GM12878 (cell line): Measurements from ENCODE around the gene PHLPP1. TPM values are rescaled to one million over a fixed set of nuclear protein-coding genes. Genes with fewer than 3 reads are reported as not detected.

Experiments used
- ATAC-seq: fragments of 200-7000 bp; cut with Tn5 transposase; 3 replicates; pipeline ENCODE4 v1.9.1; 2020; ENCODE audit warnings: mild to moderate bottlenecking, moderate library complexity
- BruUV-seq: library from RNA; stranded (reverse); fragments of 400-500 nt; replicated peaks from 2 replicates; lab custom pipeline; 2021; lab: Mats Ljungman, UMichigan
- CTCF ChIA-PET: fragments of 300-600 bp; sonication (Branson Sonifier 250); formaldehyde crosslinking; extraction: SDS; loops from one replicate; lab custom pipeline; 2021; ENCODE audit warnings: inconsistent platforms; lab: Yijun Ruan, JAX
- POLR2A ChIA-PET: fragments of 350-600 bp; formaldehyde crosslinking; extraction: SDS; loops from one replicate; lab custom pipeline; 2021; ENCODE audit warnings: inconsistent platforms; lab: Charles Lee
- RAD21 ChIA-PET: fragments of 300-600 bp; sonication (Branson Sonifier 250); formaldehyde crosslinking; loops from one replicate; lab custom pipeline; 2023; ENCODE audit warnings: antibody characterized with exemption; ENCODE audit not compliant: unreplicated experiment; lab: Charles Lee
- SMC1A ChIA-PET: fragments of 300-600 bp; sonication (Branson Sonifier 250); formaldehyde crosslinking; loops from one replicate; lab custom pipeline; 2023; ENCODE audit not compliant: unreplicated experiment, uncharacterized antibody; lab: Charles Lee
- DNase-seq: peaks from one replicate; pipeline ENCODE4 v3.0.0-alpha.2; 2011; ENCODE audit warnings: low read depth, low spot score
- FAIRE-seq: peaks from 3 replicates; lab custom pipeline; 2011; peaks lifted over from hg19 to GRCh38; lab: Jason Lieb, UNC
- H2AFZ ChIP-seq: 2 replicates; pipeline ENCODE4 v1.6.0; 2011; ENCODE audit warnings: low read depth, low read length, control low read depth; ENCODE audit not compliant: control insufficient read depth
- H3K27ac ChIP-seq: 2 replicates; pipeline ENCODE4 v1.5.1; 2011; ENCODE audit warnings: control low read depth; ENCODE audit not compliant: control insufficient read depth, insufficient read depth
- H3K27me3 ChIP-seq, 2 experiments: replicated peaks in 1 of 2; 2 replicates each; pipeline versions ENCODE4 v1.6.0 to v1.6.1; 2011; ENCODE audit warnings: low read length in 1 of 2; ENCODE audit not compliant: control insufficient read depth in 2 of 2, insufficient read depth in 2 of 2
- H3K36me3 ChIP-seq, 2 experiments: 2 replicates each; pipeline ENCODE4 v1.5.1; 2011; ENCODE audit warnings: low read length in 1 of 2; ENCODE audit not compliant: control insufficient read depth in 2 of 2, insufficient read depth in 2 of 2
- H3K4me1 ChIP-seq: 2 replicates; pipeline ENCODE4 v1.6.1; 2011; ENCODE audit warnings: mild to moderate bottlenecking, low read length, moderate library complexity, mixed read lengths; ENCODE audit not compliant: control insufficient read depth, insufficient read depth
- H3K4me2 ChIP-seq: 2 replicates; pipeline ENCODE4 v1.6.0; 2011; ENCODE audit warnings: control low read depth; ENCODE audit not compliant: control insufficient read depth, insufficient read depth
- H3K4me3 ChIP-seq: fragments of 200-600 bp; sonication (generic); 2 replicates; pipeline ENCODE4 v1.5.1; 2016
- H3K79me2 ChIP-seq: 2 replicates; pipeline ENCODE4 v1.6.0; 2011; ENCODE audit warnings: low read length; ENCODE audit not compliant: control insufficient read depth, insufficient read depth
- H3K9ac ChIP-seq: 2 replicates; pipeline ENCODE4 v1.8.0; 2011; ENCODE audit warnings: low read length, control low read depth, mixed read lengths; ENCODE audit not compliant: control insufficient read depth, insufficient read depth
- H3K9me3 ChIP-seq: replicated peaks from 3 replicates; pipeline ENCODE4 v1.5.1; 2011; ENCODE audit warnings: mild to moderate bottlenecking, low read length; ENCODE audit not compliant: control insufficient read depth, insufficient read depth
- H4K20me1 ChIP-seq: 2 replicates; pipeline ENCODE4 v1.6.0; 2011; ENCODE audit not compliant: control insufficient read depth, insufficient read depth
- CEBPB ChIP-seq, 2 experiments: fragments of 150-350 bp in 1 of 2; IDR thresholded peaks; 2 replicates each; pipeline ENCODE4 v1.6.1; 2012 to 2014; ENCODE audit warnings: low read depth in 2 of 2, low read length in 2 of 2, borderline replicate concordance in 1 of 2, inconsistent platforms in 1 of 2
- EZH2 ChIP-seq: IDR thresholded peaks from 2 replicates; pipeline ENCODE4 v1.6.1; 2012; ENCODE audit warnings: low read depth, mild to moderate bottlenecking, control low read depth, inconsistent platforms, low read length, borderline replicate concordance; ENCODE audit not compliant: control insufficient read depth
- HDAC2 ChIP-seq: fragments of 200-600 bp; sonication (generic); IDR thresholded peaks from 2 replicates; pipeline ENCODE4 v1.6.1; 2017
- IKZF2 ChIP-seq, 2 experiments: fragments of 450-650 bp; IDR thresholded peaks; 2 replicates each; pipeline ENCODE4 v1.6.1; 2017; ENCODE audit warnings: mild to moderate bottlenecking in 2 of 2, moderate library complexity in 2 of 2
- MTA2 ChIP-seq: fragments of 450-650 bp; IDR thresholded peaks from 2 replicates; pipeline ENCODE4 v1.6.1; 2016; ENCODE audit warnings: low read depth, mild to moderate bottlenecking, moderate library complexity
- NFXL1 ChIP-seq: fragments of 450-650 bp; IDR thresholded peaks from 2 replicates; pipeline ENCODE4 v1.6.1; 2017; ENCODE audit warnings: antibody characterized with exemption, mild to moderate bottlenecking, borderline replicate concordance
- POU2F2 ChIP-seq: IDR thresholded peaks from 3 replicates; pipeline ENCODE4 v1.6.1; 2011; ENCODE audit warnings: low read depth, mild to moderate bottlenecking, low read length, borderline replicate concordance
- RUNX3 ChIP-seq: IDR thresholded peaks from 2 replicates; pipeline ENCODE4 v1.6.1; 2012; ENCODE audit warnings: low read length, inconsistent platforms
- SUPT20H ChIP-seq: IDR thresholded peaks from 2 replicates; pipeline ENCODE4 v1.6.1; 2011; ENCODE audit warnings: low read depth, mild to moderate bottlenecking, low read length, moderate library complexity, borderline replicate concordance; ENCODE audit not compliant: control insufficient read depth
- TCF12 ChIP-seq: IDR thresholded peaks from 2 replicates; pipeline ENCODE4 v1.6.1; 2011; ENCODE audit warnings: low read depth, mild to moderate bottlenecking, low read length
- WGBS: methylation state at CpG from one replicate; pipeline ENCODE4 v1.1.6; 2016; ENCODE audit warnings: low lambda C conversion rate; ENCODE audit not compliant: insufficient replicate concordance, insufficient coverage; ENCODE audit errors: missing lambda C conversion rate; 5-methylcytosine and 5-hydroxymethylcytosine counted together
- in situ Hi-C: fragments of 300-500 bp; cut with MboI; formaldehyde crosslinking; loops from 9 replicates; pipeline ENCODE4 v1.14.3; 2018; ENCODE audit warnings: mixed read lengths
- intact Hi-C: fragments of 100-400 bp; cut with micrococcal nuclease; formaldehyde crosslinking; loops from one replicate; pipeline ENCODE4 v1.14.2; 2022; ENCODE audit not compliant: unreplicated experiment
- polyA plus RNA-seq, 11 experiments: library from polyadenylated mRNA; depleted of rRNA in 4 of 11; unstranded in 6 of 11; stranded (reverse) in 5 of 11; fragments of >200 nt; fragmentation: Nextera tagmentation in 4 of 11; fragmentation: Illumina TruSeq in 1 of 11; extraction: Ambion mirVana in 4 of 11; extraction: Trizol in 1 of 11; gene quantifications; 1 replicate in 1 of 11; 2 replicates in 10 of 11; pipeline versions ENCODE4 v1.2.1 to v1.2.3, GENCODE V29; 2011 to 2016; ENCODE audit warnings: inconsistent platforms in 2 of 11, missing spikeins in 2 of 11, low read depth in 1 of 11
- total RNA-seq, 4 experiments: library from RNA; depleted of rRNA in 3 of 4; stranded (reverse); fragments of >200 nt in 3 of 4; fragmentation: Illumina TruSeq in 1 of 4; extraction: Trizol in 1 of 4; gene quantifications; 2 replicates each; pipeline versions ENCODE4 v1.2.1 to v1.2.3, GENCODE V29; 2013 to 2021

The PHLPP1 gene
- total and polyA plus RNA-seq, 10 of the 15 experiments (the other 5 are each of a cell fraction or from before 2014, with no cell fraction given): 0.42 to 7.0 (median 1.9) TPM

GRCh38 chr18:62938487-62938886 lies 223.1 kb downstream of the PHLPP1 start:
- Histone ChIP-seq H3K9ac (no peak overlapping the region), H3K36me3 (peaks cover 0 to 5% of the 10 kb centered on the region in 2 experiments; a peak in 1 of 4 replicates), H3K9me3 (no peaks in the 10 kb centered on the region; the same call in 2 of the 3 replicates), H3K79me2 (no peaks in the 10 kb centered on the region), H4K20me1 (no peaks in the 10 kb centered on the region), H3K27me3 (no peaks in the 10 kb centered on the region), H3K4me2 (no peak overlapping the region), H2AFZ (no peak overlapping the region), H3K4me3 (no peak overlapping the region), H3K4me1 (peaks cover 18% of the 10 kb centered on the region), H3K27ac (no peak overlapping the region)
- intact Hi-C loops: no loop called here
- FAIRE-seq: no peak
- ChIA-PET POLR2A (no interaction called here), RAD21 (no interaction called here), CTCF (interaction anchor here (0.9 to 1.8 kb wide), 3 partner anchors 20 to 147 kb away, joined by 3 to 8 read pairs (median 4); no protein-coding TSS in a partner anchor), SMC1A (no interaction called here)
- TF ChIP-seq IKZF2 (IDR thresholded peaks at IDR 0.05) (peak in 1 of 2 experiments; percentile 23; a peak in 1 of 4 replicates), POU2F2 (peak; percentile 72; the same call in 1 of the 3 replicates), TCF12 (no peak), RUNX3 (peak; percentile 63), NFXL1 (no peak), MTA2 (peak; percentile 68), SUPT20H (no peak)
- in situ Hi-C loops: no loop called here
- no peak for DNase-seq
- BruUV-seq: no TSS peak
- ATAC-seq: peak; percentile 93

- Histone ChIP-seq H3K9me3 (no peaks in the 10 kb centered on the region; the same call in 2 of the 3 replicates), H2AFZ (peak overlapping the region; percentile 41), H3K36me3 (peaks cover 0 to 5% of the 10 kb centered on the region in 2 experiments; a peak in 1 of 4 replicates), H3K27ac (peak overlapping the region; percentile 18; the same call in 1 of the 2 replicates), H4K20me1 (no peaks in the 10 kb centered on the region), H3K27me3 (no peaks in the 10 kb centered on the region), H3K4me3 (no peak overlapping the region), H3K4me1 (peaks cover 18% of the 10 kb centered on the region), H3K79me2 (no peaks in the 10 kb centered on the region), H3K4me2 (0 out of 2 replicates have a peak overlapping the region, but pooled peaks have one; percentile 9), H3K9ac (no peak overlapping the region)
- no TSS peak for BruUV-seq
- ChIA-PET CTCF (interaction anchor here (0.7 to 1.8 kb wide), 2 partner anchors 19 to 136 kb away, joined by 6 to 8 read pairs; no protein-coding TSS in a partner anchor), SMC1A (interaction anchor here (0.6 to 1.1 kb wide), 4 partner anchors 10 to 150 kb away, joined by 3 to 9 read pairs (median 4); no protein-coding TSS in a partner anchor), RAD21 (interaction anchor here (0.7 kb wide), 1 partner anchor 20 kb away, joined by 3 read pairs; no protein-coding TSS in a partner anchor), POLR2A (no interaction called here)
- 11% methylated on average over 6 of the region's 6 CpGs for WGBS
- DNase-seq (no peak), ATAC-seq (0 out of 3 replicates have a peak, but pooled peaks have one; percentile 20), FAIRE-seq (no peak)
- TF ChIP-seq HDAC2 (no peak), CEBPB (IDR thresholded peaks at IDR 0.05; ENCODE audit: borderline replicate concordance in 1 of 2, low read depth in 2 of 2, low read length in 2 of 2) (no peak), EZH2 (no peak)
- intact Hi-C loops (no loop called here), in situ Hi-C loops (no loop called here)
These were observed 224.1 kb downstream of the PHLPP1 start for GRCh38 chr18:62939433-62939832.
